BLaER1 treated with 17β-estradiol and CSF1 and Interleukin-3, amounts not matched to agents 10 nM and 100 nM (cell line): Measurements from ENCODE around the gene BIN2.

Experiments used
- H3K27ac ChIP-seq, 11 experiments: shearing (Covaris generic); formaldehyde crosslinking; 2 replicates each; pipeline ENCODE4 v1.8.1; 2022
- H3K27me3 ChIP-seq, 11 experiments: shearing (Covaris generic); formaldehyde crosslinking; 2 replicates each; pipeline ENCODE4 v1.8.1; 2022
- H3K36me3 ChIP-seq, 11 experiments: shearing (Covaris generic); formaldehyde crosslinking; 2 replicates each; pipeline ENCODE4 v1.8.1; 2022
- H3K4me1 ChIP-seq, 10 experiments: shearing (Covaris generic); formaldehyde crosslinking; 2 replicates each; pipeline ENCODE4 v1.8.1; 2022
- H3K4me2 ChIP-seq, 11 experiments: shearing (Covaris generic); formaldehyde crosslinking; 2 replicates each; pipeline ENCODE4 v1.8.1; 2022
- H3K4me3 ChIP-seq, 10 experiments: shearing (Covaris generic); formaldehyde crosslinking; 2 replicates each; pipeline ENCODE4 v1.8.1; 2022
- H3K9ac ChIP-seq, 11 experiments: shearing (Covaris generic); formaldehyde crosslinking; 2 replicates each; pipeline ENCODE4 v1.8.1; 2022
- H3K9me3 ChIP-seq, 11 experiments: shearing (Covaris generic); formaldehyde crosslinking; replicated peaks in 1 of 11; 2 replicates each; pipeline ENCODE4 v1.8.1; 2022
- H4K20me1 ChIP-seq, 11 experiments: shearing (Covaris generic); formaldehyde crosslinking; 2 replicates each; pipeline ENCODE4 v1.8.1; 2022
- Cebpa-rat ChIP-seq, 11 experiments: shearing (Covaris generic); IDR thresholded peaks; 2 replicates each; pipeline ENCODE4 v1.8.1; 2022

BIN2 gene

DNA sequence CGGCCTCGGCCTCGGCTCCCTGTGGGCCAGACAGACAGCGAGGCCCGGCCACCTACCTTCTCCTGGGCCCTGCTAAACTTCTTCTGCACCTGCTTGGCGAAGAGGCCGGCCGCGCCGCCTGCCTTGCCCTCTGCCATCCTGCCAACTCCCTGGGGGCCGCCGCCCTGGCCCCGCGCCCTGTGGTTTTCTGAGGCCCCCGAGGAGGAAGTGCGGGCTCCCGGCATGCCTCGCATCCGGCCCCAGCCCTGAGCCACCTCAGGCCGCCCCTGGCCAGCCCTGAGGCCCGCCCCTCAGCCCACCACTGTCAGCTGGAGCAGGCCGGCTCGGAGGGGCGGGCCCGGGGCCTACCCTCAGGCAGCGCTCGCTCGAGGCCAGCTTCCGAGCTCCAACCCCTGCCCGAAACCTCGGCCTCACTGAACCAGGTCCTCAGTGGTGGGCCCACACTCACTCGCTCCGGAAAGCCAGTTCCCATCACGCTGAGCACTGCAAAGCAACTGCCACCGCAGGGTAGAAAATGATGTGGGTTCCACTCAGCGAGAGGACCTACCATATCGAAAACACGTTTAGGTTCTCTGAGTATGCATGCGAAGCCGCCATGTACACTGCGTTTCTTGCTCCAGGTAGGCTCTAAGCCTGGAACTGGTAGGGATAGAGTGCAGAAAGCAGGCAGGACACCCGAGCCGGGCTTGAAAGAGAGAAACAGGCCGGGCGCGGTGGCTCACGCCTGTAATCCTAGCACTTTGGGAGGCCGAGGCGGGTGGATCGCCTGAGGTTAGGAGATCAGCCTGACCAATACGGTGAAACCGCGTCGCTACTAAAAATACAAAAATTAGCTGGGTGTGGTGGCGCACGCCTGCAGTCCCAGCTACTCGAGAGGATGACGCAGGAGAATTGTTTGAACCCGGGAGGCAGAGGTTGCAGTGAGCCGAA is at the start of gene BIN2:
TSS of gene BIN2 (minus strand) at position 209 of the 930 bp plus-strand sequence. CDS start at position 137, 72 bp downstream.
- no peak for TF ChIP-seq Cebpa-rat (IDR thresholded peaks at IDR 0.05)
- Histone ChIP-seq H3K36me3 (peaks cover 0 to 11% (median 0%) of the 10 kb centered on the region in 11 experiments; a peak in 2 of 22 replicates), H3K27ac (peak within 1 kb of the TSS; percentile 90 to 99 (median 98)), H3K4me1 (peaks cover 90 to 99% (median 96%) of the 10 kb centered on the region in 10 experiments), H3K4me3 (peak within 1 kb of the TSS; percentile 29 to 79 (median 60); a peak in 19 of 20 replicates), H3K4me2 (peak within 1 kb of the TSS; percentile 76 to 98 (median 96)), H3K9me3 (peaks cover 0 to 6% (median 0%) of the 10 kb centered on the region in 11 experiments; a peak in 6 of 22 replicates), H3K27me3 (peaks cover 0 to 4% (median 0%) of the 10 kb centered on the region in 11 experiments; a peak in 1 of 22 replicates), H3K9ac (peak within 1 kb of the TSS; percentile 66 to 98 (median 87); a peak in 21 of 22 replicates), H4K20me1 (peaks cover 0 to 19% (median 0%) of the 10 kb centered on the region in 11 experiments; a peak in 4 of 22 replicates)

DNA sequence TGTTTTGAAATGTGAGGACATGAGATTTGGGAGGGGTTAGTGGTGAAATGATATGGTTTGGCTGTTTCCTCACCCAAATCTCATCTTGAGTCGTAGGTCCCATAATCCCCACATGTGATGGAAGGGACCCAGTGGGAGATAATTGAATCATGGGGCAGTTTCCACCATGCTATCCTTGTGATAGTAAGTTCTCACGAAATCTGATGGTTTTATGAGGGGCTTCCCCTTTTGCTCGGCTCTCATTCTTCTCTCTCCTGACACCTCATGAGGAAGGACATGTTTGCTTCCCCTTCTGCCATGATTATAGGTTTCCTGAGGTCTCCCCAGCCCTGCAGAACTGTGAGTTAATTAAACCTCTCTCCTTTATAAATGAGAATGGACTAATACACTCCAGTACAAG is 49.2 kb upstream of the BIN2 start:
- Histone ChIP-seq H3K4me3 (no peak overlapping the region), H4K20me1 (peaks cover 0 to 21% (median 12%) of the 10 kb centered on the region in 11 experiments; a peak in 8 of 22 replicates), H3K36me3 (peaks cover 0 to 4% (median 0%) of the 10 kb centered on the region in 11 experiments; a peak in 3 of 22 replicates)

GRCh38 chr12:51372021-51372420 is 48.0 kb upstream of the BIN2 start:
- Histone ChIP-seq H3K9me3 (peaks cover 0 to 19% (median 0%) of the 10 kb centered on the region in 11 experiments; a peak in 6 of 22 replicates), H3K4me3 (no peak overlapping the region), H3K9ac (no peak overlapping the region), H3K4me2 (0 out of 22 replicates have a peak overlapping the region, but pooled peaks of 1 of the 11 experiments have one; percentile 22), H3K27ac (no peak overlapping the region), H3K36me3 (peaks cover 0 to 4% (median 0%) of the 10 kb centered on the region in 11 experiments; a peak in 3 of 22 replicates), H3K27me3 (peaks cover 44 to 82% (median 68%) of the 10 kb centered on the region in 11 experiments), H4K20me1 (peaks cover 0 to 33% (median 12%) of the 10 kb centered on the region in 11 experiments; a peak in 8 of 22 replicates), H3K4me1 (peaks cover 28 to 71% (median 44%) of the 10 kb centered on the region in 10 experiments)
- TF ChIP-seq Cebpa-rat (IDR thresholded peaks at IDR 0.05), result no peak

More for the DNA sequence above, 49.2 kb upstream of the BIN2 start:
- H3K4me2 ChIP-seq, result peak overlapping the region in 6 of 11 experiments; percentile 8 to 58 (median 35); a peak in 11 of 22 replicates
- no peak for TF ChIP-seq Cebpa-rat (IDR thresholded peaks at IDR 0.05)
- H3K9me3 ChIP-seq, result peaks cover 0 to 19% (median 0%) of the 10 kb centered on the region in 11 experiments; a peak in 6 of 22 replicates
- no peak overlapping the region for H3K27ac ChIP-seq
- no peak overlapping the region for H3K9ac ChIP-seq
- H3K27me3 ChIP-seq, result peaks cover 44 to 82% (median 56%) of the 10 kb centered on the region in 11 experiments
- peaks cover 16 to 63% (median 36%) of the 10 kb centered on the region in 10 experiments for H3K4me1 ChIP-seq

DNA sequence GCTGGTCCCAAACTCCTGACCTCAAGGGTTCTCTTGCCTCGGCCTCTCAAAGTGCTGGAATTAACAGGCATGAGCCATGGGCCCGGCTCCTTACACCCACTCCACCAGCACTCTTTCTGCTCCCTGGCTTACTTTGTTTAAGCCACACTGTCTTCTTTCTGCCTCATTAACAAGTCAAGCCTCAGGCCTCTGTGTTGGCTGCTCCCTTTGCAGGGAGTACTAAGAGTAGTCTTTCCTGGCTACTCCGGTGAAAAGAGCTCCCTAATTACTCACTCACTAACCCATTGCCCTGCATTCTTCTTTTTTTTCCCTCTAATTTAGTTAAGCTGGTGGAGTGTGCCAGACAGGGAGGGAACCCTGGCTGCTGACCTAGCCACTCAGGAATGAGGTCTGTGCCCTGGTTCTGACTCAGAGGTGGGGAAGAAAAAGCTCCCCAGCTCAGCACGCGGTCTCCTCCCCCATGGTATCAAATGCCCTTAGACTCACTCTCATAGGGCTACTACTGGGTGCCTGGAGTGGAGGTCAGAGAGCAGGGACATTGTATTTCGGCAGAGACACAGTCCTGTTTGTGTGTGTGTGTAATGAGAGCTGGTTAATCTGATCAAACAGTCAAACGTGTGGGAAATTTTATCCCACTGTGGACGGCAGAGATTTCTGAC is 47.5 kb upstream of the BIN2 start:
- H3K9ac ChIP-seq, result no peak overlapping the region
- no peak overlapping the region for H3K27ac ChIP-seq
- H3K27me3 ChIP-seq, result peaks cover 47 to 83% (median 73%) of the 10 kb centered on the region in 11 experiments
- no peak overlapping the region for H3K4me3 ChIP-seq
- H3K4me2 ChIP-seq, result peak overlapping the region in 5 of 11 experiments; percentile 22 to 54 (median 26); a peak in 8 of 22 replicates
- H4K20me1 ChIP-seq, result peaks cover 0 to 34% (median 12%) of the 10 kb centered on the region in 11 experiments; a peak in 8 of 22 replicates
- no peaks in the 10 kb centered on the region for H3K36me3 ChIP-seq
- H3K4me1 ChIP-seq, result peaks cover 28 to 71% (median 44%) of the 10 kb centered on the region in 10 experiments
- H3K9me3 ChIP-seq, result peaks cover 0 to 19% (median 0%) of the 10 kb centered on the region in 11 experiments; a peak in 6 of 22 replicates
- no peak for TF ChIP-seq Cebpa-rat (IDR thresholded peaks at IDR 0.05)

DNA sequence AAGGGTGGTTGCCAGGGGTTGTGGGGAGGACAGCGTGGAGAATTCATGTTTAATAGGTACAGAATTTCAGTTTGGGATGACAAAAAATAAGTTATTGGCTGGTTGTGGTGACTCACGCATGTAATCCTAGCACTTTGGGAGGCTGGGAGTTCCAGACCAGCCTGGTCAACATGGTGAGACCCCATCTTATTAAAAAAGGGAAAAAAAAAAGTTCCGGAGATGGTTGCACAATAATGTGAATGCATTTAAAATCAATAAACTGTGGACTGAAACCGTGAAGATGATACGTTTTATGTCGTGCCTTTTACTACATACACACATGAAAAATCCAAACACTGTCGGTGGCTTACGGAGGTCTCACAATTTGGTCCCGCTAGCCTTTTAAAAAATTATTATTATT is 46.7 kb upstream of the BIN2 start:
- no peak for TF ChIP-seq Cebpa-rat (IDR thresholded peaks at IDR 0.05)
- H3K4me1 ChIP-seq, result peaks cover 28 to 71% (median 44%) of the 10 kb centered on the region in 10 experiments
- no peak overlapping the region for H3K4me2 ChIP-seq
- peaks cover 0 to 19% (median 0%) of the 10 kb centered on the region in 11 experiments; a peak in 6 of 22 replicates for H3K9me3 ChIP-seq
- no peak overlapping the region for H3K27ac ChIP-seq
- no peaks in the 10 kb centered on the region for H3K36me3 ChIP-seq
- no peak overlapping the region for H3K9ac ChIP-seq
- peaks cover 51 to 90% (median 80%) of the 10 kb centered on the region in 11 experiments for H3K27me3 ChIP-seq
- peaks cover 0 to 35% (median 12%) of the 10 kb centered on the region in 11 experiments; a peak in 9 of 22 replicates for H4K20me1 ChIP-seq
- H3K4me3 ChIP-seq, result no peak overlapping the region

DNA sequence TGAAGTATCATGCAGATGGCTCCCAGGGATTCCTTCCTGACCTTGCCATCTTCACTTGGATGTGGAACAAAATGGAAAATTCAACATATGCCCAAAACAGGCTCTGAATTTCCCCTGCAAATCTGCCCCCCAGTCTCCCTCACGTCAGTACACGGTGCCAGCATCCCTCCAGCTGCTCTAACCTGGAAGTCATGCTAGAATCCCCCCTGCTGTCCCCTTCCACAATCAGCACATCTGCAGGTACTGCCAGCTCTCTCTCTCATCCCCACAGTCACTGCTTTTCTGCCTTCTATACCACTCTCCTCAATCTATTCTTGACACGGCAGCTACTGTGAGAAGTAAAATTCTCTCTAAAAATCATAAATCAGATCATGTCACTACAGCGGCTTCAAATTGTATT is 45.6 kb upstream of the BIN2 start:
- Histone ChIP-seq H3K4me3 (peak overlapping the region in 5 of 10 experiments; percentile 21 to 32 (median 28); a peak in 9 of 20 replicates), H3K9me3 (peaks cover 0 to 19% (median 0%) of the 10 kb centered on the region in 11 experiments; a peak in 6 of 22 replicates), H3K4me2 (peak overlapping the region; percentile 74 to 93 (median 92)), H3K36me3 (no peaks in the 10 kb centered on the region), H4K20me1 (peaks cover 0 to 43% (median 18%) of the 10 kb centered on the region in 11 experiments; a peak in 10 of 22 replicates), H3K27me3 (peaks cover 51 to 93% (median 80%) of the 10 kb centered on the region in 11 experiments), H3K27ac (peak overlapping the region in 9 of 11 experiments; percentile 1 to 69 (median 36); a peak in 14 of 22 replicates), H3K9ac (peak overlapping the region in 4 of 11 experiments; percentile 32 to 48 (median 38); a peak in 7 of 22 replicates), H3K4me1 (peaks cover 28 to 71% (median 44%) of the 10 kb centered on the region in 10 experiments)
- no peak for TF ChIP-seq Cebpa-rat (IDR thresholded peaks at IDR 0.05)

- H4K20me1 ChIP-seq, result peaks cover 0 to 50% (median 18%) of the 10 kb centered on the region in 11 experiments; a peak in 10 of 22 replicates
- peak overlapping the region in 5 of 10 experiments; percentile 21 to 32 (median 28); a peak in 9 of 20 replicates for H3K4me3 ChIP-seq
- H3K9ac ChIP-seq, result peak overlapping the region in 4 of 11 experiments; percentile 32 to 48 (median 38); a peak in 8 of 22 replicates
- peak overlapping the region in 10 of 11 experiments; percentile 13 to 69 (median 30); a peak in 15 of 22 replicates for H3K27ac ChIP-seq
- peaks cover 28 to 64% (median 44%) of the 10 kb centered on the region in 10 experiments for H3K4me1 ChIP-seq
- peak overlapping the region; percentile 80 to 93 (median 92) for H3K4me2 ChIP-seq
- H3K9me3 ChIP-seq, result peaks cover 0 to 14% (median 0%) of the 10 kb centered on the region in 11 experiments; a peak in 6 of 22 replicates
- peaks cover 47 to 91% (median 74%) of the 10 kb centered on the region in 11 experiments for H3K27me3 ChIP-seq
- H3K36me3 ChIP-seq, result no peaks in the 10 kb centered on the region
- TF ChIP-seq Cebpa-rat (IDR thresholded peaks at IDR 0.05), result no peak
Measured at GRCh38 chr12:51368640-51369517, 44.9 kb upstream of the BIN2 start.
